ENCODE measurements around the gene FOSL1. TPM values are rescaled to one million over a fixed set of nuclear protein-coding genes. Genes with fewer than 3 reads are reported as not detected.
"Not testable (repeated sequence)": the region's sequence is repeated elsewhere in the genome, so short reads cannot be mapped to it uniquely, and the experiment has no call there.

The FOSL1 gene
- total RNA-seq, 1 experiment from 2014 or later, result 20.5 TPM

- POLR2A ChIA-PET, result interaction anchor here (0.7 to 3.5 kb wide), 6 partner anchors 10 to 51 kb away, joined by 3 to 38 read pairs (median 4); partner anchors contain the start of genes FIBP, MUS81 and SNX32
- H3K9me3 Mint-ChIP-seq, result peaks cover 6% of the 10 kb centered on the region; the same call in 1 of the 2 replicates
- H3K4me3 Mint-ChIP-seq, result no peak overlapping the region
- no peak overlapping the region for H3K27ac Mint-ChIP-seq
- H3K36me3 Mint-ChIP-seq, result peaks cover 33% of the 10 kb centered on the region
- peaks cover 14% of the 10 kb centered on the region for H3K4me1 Mint-ChIP-seq
- CTCF ChIA-PET, result interaction anchor here (0.6 to 6.3 kb wide), 12 partner anchors 10 to 173 kb away, joined by 3 to 134 read pairs (median 10); partner anchors contain the start of genes AP5B1, CCDC85B, FIBP and KAT5
- no peak for DNase-seq (ENCODE audit: low spot score)
- no peak for ATAC-seq
- peaks cover 13% of the 10 kb centered on the region for H3K27me3 Mint-ChIP-seq (ENCODE audit: low read depth)
- 0 out of 2 replicates have a peak, but pooled peaks have one; percentile 2 for TF ChIP-seq ZNF121 (CRISPR knock-in tag; IDR thresholded peaks at IDR 0.05)
- no peak for TF ChIP-seq ATF3 (CRISPR knock-in tag; conservative IDR thresholded peaks at IDR 0.05)
Observed at GRCh38 chr11:65849771-65850216, 50.4 kb downstream of the FOSL1 start.

GRCh38 chr11:65849366-65849765 is 50.8 kb downstream of the FOSL1 start:
- ATAC-seq (no peak), DNase-seq (ENCODE audit: low spot score) (no peak)
- Mint-ChIP-seq H3K27me3 (ENCODE audit: low read depth) (peaks cover 13% of the 10 kb centered on the region), H3K27ac (no peak overlapping the region), H3K9me3 (peaks cover 6% of the 10 kb centered on the region; the same call in 1 of the 2 replicates), H3K4me3 (no peak overlapping the region), H3K36me3 (peaks cover 29% of the 10 kb centered on the region), H3K4me1 (peaks cover 12% of the 10 kb centered on the region)
- CTCF ChIA-PET, result interaction anchor here (1.1 to 6.3 kb wide), 13 partner anchors 11 to 173 kb away, joined by 3 to 134 read pairs (median 11); partner anchors contain the start of genes AP5B1, CCDC85B, FIBP and KAT5
- TF ChIP-seq AR (CRISPR knock-in tag; IDR thresholded peaks at IDR 0.05) (no peak), CREB1 (CRISPR knock-in tag; IDR thresholded peaks at IDR 0.05) (no peak), KAT7 (CRISPR knock-in tag; IDR thresholded peaks at IDR 0.05; ENCODE audit: borderline replicate concordance) (no peak), CBFB (CRISPR knock-in tag; IDR thresholded peaks at IDR 0.05; ENCODE audit: low read depth) (no peak), NR3C1 (CRISPR knock-in tag; conservative IDR thresholded peaks at IDR 0.05; ENCODE audit: low read depth) (no peak), TCF7 (CRISPR knock-in tag; IDR thresholded peaks at IDR 0.05; ENCODE audit: low read depth) (no peak), TP53 (CRISPR knock-in tag; IDR thresholded peaks at IDR 0.05) (no peak), NFE2L1 (CRISPR knock-in tag; IDR thresholded peaks at IDR 0.05) (no peak)
- POLR2A ChIA-PET, result interaction anchor here (1.0 to 3.5 kb wide), 4 partner anchors 11 to 51 kb away, joined by 3 to 38 read pairs (median 4); partner anchors contain the start of genes FIBP, MUS81 and SNX32

GRCh38 chr11:65848693-65849092 is 51.5 kb downstream of the FOSL1 start:
- peaks cover 22% of the 10 kb centered on the region for H3K36me3 Mint-ChIP-seq
- H3K27me3 Mint-ChIP-seq (ENCODE audit: low read depth), result peaks cover 13% of the 10 kb centered on the region
- H3K9me3 Mint-ChIP-seq; H3K27ac Mint-ChIP-seq; ATAC-seq; H3K4me3 Mint-ChIP-seq; DNase-seq (ENCODE audit: low spot score): not testable (repeated sequence)
- peaks cover 11% of the 10 kb centered on the region for H3K4me1 Mint-ChIP-seq
- CTCF ChIA-PET, result interaction anchor here (0.7 to 6.3 kb wide), 9 partner anchors 11 to 137 kb away, joined by 3 to 134 read pairs (median 12); partner anchors contain the start of genes AP5B1, CCDC85B, FIBP and KAT5
- POLR2A ChIA-PET, result interaction anchor here (0.7 kb wide), 1 partner anchor 499 kb away, joined by 3 read pairs; the partner anchor contains the start of gene B4GAT1

- peaks cover 6% of the 10 kb centered on the region; the same call in 1 of the 2 replicates for H3K9me3 Mint-ChIP-seq
- H3K4me3 Mint-ChIP-seq, result no peak overlapping the region
- DNase-seq (ENCODE audit: low spot score), result no peak
- peaks cover 11% of the 10 kb centered on the region for H3K4me1 Mint-ChIP-seq
- H3K27ac Mint-ChIP-seq, result no peak overlapping the region
- ChIA-PET CTCF (interaction anchor here (0.7 to 3.5 kb wide), 5 partner anchors 12 to 1441 kb away, joined by 3 to 14 read pairs (median 9); partner anchors contain the start of genes ANKRD13D, FIBP and MUS81), POLR2A (no interaction called here)
- ATAC-seq, result no peak
- H3K27me3 Mint-ChIP-seq (ENCODE audit: low read depth), result peaks cover 13% of the 10 kb centered on the region
- H3K36me3 Mint-ChIP-seq, result peaks cover 14% of the 10 kb centered on the region
- TF ChIP-seq, protein P1, sequence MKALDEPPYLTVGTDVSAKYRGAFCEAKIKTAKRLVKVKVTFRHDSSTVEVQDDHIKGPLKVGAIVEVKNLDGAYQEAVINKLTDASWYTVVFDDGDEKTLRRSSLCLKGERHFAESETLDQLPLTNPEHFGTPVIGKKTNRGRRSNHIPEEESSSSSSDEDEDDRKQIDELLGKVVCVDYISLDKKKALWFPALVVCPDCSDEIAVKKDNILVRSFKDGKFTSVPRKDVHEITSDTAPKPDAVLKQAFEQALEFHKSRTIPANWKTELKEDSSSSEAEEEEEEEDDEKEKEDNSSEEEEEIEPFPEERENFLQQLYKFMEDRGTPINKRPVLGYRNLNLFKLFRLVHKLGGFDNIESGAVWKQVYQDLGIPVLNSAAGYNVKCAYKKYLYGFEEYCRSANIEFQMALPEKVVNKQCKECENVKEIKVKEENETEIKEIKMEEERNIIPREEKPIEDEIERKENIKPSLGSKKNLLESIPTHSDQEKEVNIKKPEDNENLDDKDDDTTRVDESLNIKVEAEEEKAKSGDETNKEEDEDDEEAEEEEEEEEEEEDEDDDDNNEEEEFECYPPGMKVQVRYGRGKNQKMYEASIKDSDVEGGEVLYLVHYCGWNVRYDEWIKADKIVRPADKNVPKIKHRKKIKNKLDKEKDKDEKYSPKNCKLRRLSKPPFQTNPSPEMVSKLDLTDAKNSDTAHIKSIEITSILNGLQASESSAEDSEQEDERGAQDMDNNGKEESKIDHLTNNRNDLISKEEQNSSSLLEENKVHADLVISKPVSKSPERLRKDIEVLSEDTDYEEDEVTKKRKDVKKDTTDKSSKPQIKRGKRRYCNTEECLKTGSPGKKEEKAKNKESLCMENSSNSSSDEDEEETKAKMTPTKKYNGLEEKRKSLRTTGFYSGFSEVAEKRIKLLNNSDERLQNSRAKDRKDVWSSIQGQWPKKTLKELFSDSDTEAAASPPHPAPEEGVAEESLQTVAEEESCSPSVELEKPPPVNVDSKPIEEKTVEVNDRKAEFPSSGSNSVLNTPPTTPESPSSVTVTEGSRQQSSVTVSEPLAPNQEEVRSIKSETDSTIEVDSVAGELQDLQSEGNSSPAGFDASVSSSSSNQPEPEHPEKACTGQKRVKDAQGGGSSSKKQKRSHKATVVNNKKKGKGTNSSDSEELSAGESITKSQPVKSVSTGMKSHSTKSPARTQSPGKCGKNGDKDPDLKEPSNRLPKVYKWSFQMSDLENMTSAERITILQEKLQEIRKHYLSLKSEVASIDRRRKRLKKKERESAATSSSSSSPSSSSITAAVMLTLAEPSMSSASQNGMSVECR (CRISPR knock-in tag; IDR thresholded peaks at IDR 0.05; ENCODE audit: borderline replicate concordance), result no peak
- TF ChIP-seq ATF2 (CRISPR knock-in tag; IDR thresholded peaks at IDR 0.05; ENCODE audit: borderline replicate concordance, low read depth), result no peak
- TF ChIP-seq PREB (CRISPR knock-in tag; IDR thresholded peaks at IDR 0.05; ENCODE audit: borderline replicate concordance), result no peak
- no peak for TF ChIP-seq RELA (CRISPR knock-in tag; IDR thresholded peaks at IDR 0.05; ENCODE audit: borderline replicate concordance)
- no peak for TF ChIP-seq MAX (CRISPR knock-in tag; IDR thresholded peaks at IDR 0.05)
- no peak for TF ChIP-seq EMX1 (CRISPR knock-in tag; IDR thresholded peaks at IDR 0.05)
Observed at GRCh38 chr11:65847746-65848145, 52.4 kb downstream of the FOSL1 start.
